HEK293 (cell line): ENCODE results near the gene CRYBB1.
A peak's percentile ranks its signal among the peaks of the same experiment; 100 is the strongest.

ENCODE experiments used
- CTCF ChIA-PET: fragments of 350-600 bp; formaldehyde crosslinking; extraction: SDS; loops from one replicate; lab custom pipeline; 2021; ENCODE audit warnings: antibody characterized with exemption; lab: Yijun Ruan, JAX
- POLR2A ChIA-PET: fragments of 300-600 bp; formaldehyde crosslinking; extraction: SDS; loops from one replicate; lab custom pipeline; 2020; ENCODE audit warnings: antibody characterized with exemption, inconsistent platforms; lab: Yijun Ruan, JAX
- H3K27ac ChIP-seq: fragments of 200-500 bp; sonication (Bioruptor generic); 2 replicates; pipeline ENCODE4 v1.5.1; 2014; ENCODE audit warnings: low read depth, low read length, control low read depth, inconsistent platforms; ENCODE audit errors: extremely low read depth
- H3K36me3 ChIP-seq, 2 experiments: fragments of 200-500 bp in 1 of 2; sonication (Bioruptor generic) in 1 of 2; 1 replicate in 1 of 2; 2 replicates in 1 of 2; pipeline ENCODE4 v1.5.1; 2014 to 2017; ENCODE audit warnings: inconsistent platforms in 2 of 2, low read length in 2 of 2; ENCODE audit not compliant: control insufficient read depth in 2 of 2, insufficient read depth in 1 of 2
- H3K4me1 ChIP-seq: fragments of 200-500 bp; sonication (Bioruptor generic); 2 replicates; pipeline ENCODE4 v1.5.1; 2014; ENCODE audit warnings: mild to moderate bottlenecking, low read length, inconsistent platforms; ENCODE audit not compliant: control insufficient read depth, insufficient read depth
- H3K4me3 ChIP-seq: 2 replicates; pipeline ENCODE4 v1.5.1; 2011; ENCODE audit warnings: low read depth, mild to moderate bottlenecking, control low read depth, low read length, moderate library complexity
- H3K9me3 ChIP-seq: fragments of 200-500 bp; sonication (Bioruptor generic); 2 replicates; pipeline ENCODE4 v1.5.1; 2014; ENCODE audit warnings: low read depth, low read length, inconsistent platforms; ENCODE audit not compliant: control insufficient read depth, insufficient read depth
- GFI1B ChIP-seq: fragments of 450-650 bp; formaldehyde crosslinking; IDR thresholded peaks from 2 replicates; pipeline ENCODE4 v1.5.1; 2016; ENCODE audit warnings: missing biosample characterization, missing genetic modification characterization
- GLIS2 ChIP-seq: fragments of 450-650 bp; formaldehyde crosslinking; IDR thresholded peaks from 2 replicates; pipeline ENCODE4 v1.5.1; 2016; ENCODE audit warnings: missing biosample characterization, missing genetic modification characterization
- OSR2 ChIP-seq: fragments of 450-650 bp; formaldehyde crosslinking; IDR thresholded peaks from 2 replicates; pipeline ENCODE4 v1.5.1; 2016; ENCODE audit warnings: missing biosample characterization, missing genetic modification characterization
- PRDM10 ChIP-seq: fragments of 450-650 bp; formaldehyde crosslinking; IDR thresholded peaks from 2 replicates; pipeline ENCODE4 v1.5.1; 2016; ENCODE audit warnings: missing biosample characterization, missing genetic modification characterization
- YY1 ChIP-seq: fragments of 450-650 bp; formaldehyde crosslinking; IDR thresholded peaks from 2 replicates; pipeline ENCODE4 v1.5.1; 2018; ENCODE audit warnings: missing biosample characterization, missing genetic modification characterization
- ZNF121 ChIP-seq: fragments of 450-650 bp; formaldehyde crosslinking; IDR thresholded peaks from 2 replicates; pipeline ENCODE4 v1.5.1; 2016; ENCODE audit warnings: missing biosample characterization, missing genetic modification characterization
- ZNF140 ChIP-seq: fragments of 450-650 bp; formaldehyde crosslinking; IDR thresholded peaks from 2 replicates; pipeline ENCODE4 v1.5.1; 2016; ENCODE audit warnings: missing biosample characterization, missing genetic modification characterization
- ZNF169 ChIP-seq: fragments of 450-650 bp; formaldehyde crosslinking; IDR thresholded peaks from 2 replicates; pipeline ENCODE4 v1.5.1; 2016; ENCODE audit warnings: missing biosample characterization, missing genetic modification characterization
- ZNF248 ChIP-seq: fragments of 450-650 bp; formaldehyde crosslinking; IDR thresholded peaks from 2 replicates; pipeline ENCODE4 v1.5.1; 2017; ENCODE audit warnings: missing biosample characterization, missing genetic modification characterization
- ZNF335 ChIP-seq: fragments of 450-650 bp; formaldehyde crosslinking; conservative IDR thresholded peaks from 2 replicates; pipeline ENCODE4 v1.5.1; 2016; ENCODE audit warnings: missing biosample characterization, missing genetic modification characterization
- ZNF366 ChIP-seq: fragments of 450-650 bp; formaldehyde crosslinking; conservative IDR thresholded peaks from 2 replicates; pipeline ENCODE4 v1.5.1; 2016; ENCODE audit warnings: missing biosample characterization, missing genetic modification characterization
- ZNF548 ChIP-seq: fragments of 450-650 bp; formaldehyde crosslinking; IDR thresholded peaks from 2 replicates; pipeline ENCODE4 v1.5.1; 2016; ENCODE audit warnings: missing biosample characterization, missing genetic modification characterization
- ZNF560 ChIP-seq: fragments of 450-650 bp; formaldehyde crosslinking; IDR thresholded peaks from 2 replicates; pipeline ENCODE4 v1.5.1; 2017; ENCODE audit warnings: missing biosample characterization, missing genetic modification characterization, borderline replicate concordance
- ZNF596 ChIP-seq: fragments of 450-650 bp; IDR thresholded peaks from 2 replicates; pipeline ENCODE4 v1.5.0; 2018; ENCODE audit warnings: missing biosample characterization, mild to moderate bottlenecking, missing genetic modification characterization, moderate library complexity
- ZNF660 ChIP-seq: fragments of 450-650 bp; IDR thresholded peaks from 2 replicates; pipeline ENCODE4 v1.5.1; 2018; ENCODE audit warnings: missing biosample characterization, mild to moderate bottlenecking, missing genetic modification characterization
- ZNF791 ChIP-seq: fragments of 450-650 bp; formaldehyde crosslinking; IDR thresholded peaks from 2 replicates; pipeline ENCODE4 v1.5.1; 2016; ENCODE audit warnings: missing biosample characterization, missing genetic modification characterization
- ZSCAN16 ChIP-seq: fragments of 450-650 bp; formaldehyde crosslinking; IDR thresholded peaks from 2 replicates; pipeline ENCODE4 v1.5.1; 2016; ENCODE audit warnings: missing biosample characterization, missing genetic modification characterization
- ZSCAN30 ChIP-seq: fragments of 450-650 bp; IDR thresholded peaks from 2 replicates; pipeline ENCODE4 v1.5.1; 2018; ENCODE audit warnings: missing biosample characterization, mild to moderate bottlenecking, missing genetic modification characterization, moderate library complexity
- TF ChIP-seq, protein P1 (sequence below): fragments of 450-650 bp; formaldehyde crosslinking; IDR thresholded peaks from 2 replicates; pipeline ENCODE4 v1.5.1; 2016; ENCODE audit warnings: missing biosample characterization, missing genetic modification characterization

Gene CRYBB1

DNA sequence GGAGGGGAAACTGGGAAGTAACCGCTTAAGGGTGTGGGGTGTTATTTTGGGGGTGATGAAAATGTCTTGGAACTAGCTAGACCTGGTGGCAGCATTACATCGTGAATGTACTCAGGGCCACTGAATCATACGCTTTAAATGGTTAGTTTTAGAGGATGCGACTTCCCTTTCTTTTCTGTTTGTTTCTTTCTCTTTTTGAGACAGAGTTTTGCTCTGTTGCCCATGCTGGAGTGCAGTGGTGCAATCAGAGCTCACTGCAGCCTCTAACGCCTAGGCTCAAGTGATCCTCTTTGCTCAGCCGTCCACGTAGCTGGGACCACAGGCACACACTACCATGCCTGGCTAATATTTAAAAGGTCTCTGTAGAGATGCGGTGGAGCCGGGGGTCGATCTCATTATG, 34.0 kb upstream of the CRYBB1 start:
- Histone ChIP-seq H3K4me1 (no peaks in the 10 kb centered on the region; the same call in 1 of the 2 replicates), H3K27ac (no peak overlapping the region), H3K36me3 (no peaks in the 10 kb centered on the region), H3K4me3 (no peak overlapping the region), H3K9me3 (no peaks in the 10 kb centered on the region)
- ChIA-PET CTCF (interaction anchor here (0.8 to 1.5 kb wide), 2 partner anchors 12 to 254 kb away, joined by 4 to 8 read pairs; no protein-coding TSS in a partner anchor), POLR2A (no interaction called here)
- no peak for TF ChIP-seq GFI1B
- TF ChIP-seq ZNF140 (tag by site-specific recombination), result no peak
- TF ChIP-seq YY1 (tag by site-specific recombination), result no peak

- ChIA-PET CTCF (interaction anchor here (0.5 to 1.5 kb wide), 5 partner anchors 10 to 479 kb away, joined by 3 to 8 read pairs (median 5); no protein-coding TSS in a partner anchor), POLR2A (interaction anchor here (0.7 kb wide), 1 partner anchor 289 kb away, joined by 4 read pairs; no protein-coding TSS in a partner anchor)
Measured at GRCh38 chr22:26650722-26651421, 33.0 kb upstream of the CRYBB1 start.

GRCh38 chr22:26648528-26649388, 30.9 kb upstream of the CRYBB1 start:
- H3K4me3 ChIP-seq, result no peak overlapping the region
- H3K4me1 ChIP-seq, result no peaks in the 10 kb centered on the region
- H3K27ac ChIP-seq, result no peak overlapping the region
- ChIA-PET CTCF (no interaction called here), POLR2A (no interaction called here)
- no peaks in the 10 kb centered on the region for H3K36me3 ChIP-seq
- TF ChIP-seq ZNF596 (tag by site-specific recombination) (peak; percentile 92), ZNF366 (tag by site-specific recombination) (0 out of 2 replicates have a peak, but pooled peaks have one; percentile 12), ZNF560 (no peak)
- no peaks in the 10 kb centered on the region for H3K9me3 ChIP-seq

More at GRCh38 chr22:26650722-26651421, 33.0 kb upstream of the CRYBB1 start:
- TF ChIP-seq ZNF660 (tag by site-specific recombination) (no peak), ZNF121 (no peak), PRDM10 (peak; percentile 53; the same call in 1 of the 2 replicates), ZNF548 (tag by site-specific recombination) (no peak), ZSCAN30 (tag by site-specific recombination) (no peak)
- H3K4me3 ChIP-seq, result no peak overlapping the region
- no peaks in the 10 kb centered on the region for H3K36me3 ChIP-seq
- H3K9me3 ChIP-seq, result no peaks in the 10 kb centered on the region
- H3K4me1 ChIP-seq, result no peaks in the 10 kb centered on the region
- no peak overlapping the region for H3K27ac ChIP-seq

DNA sequence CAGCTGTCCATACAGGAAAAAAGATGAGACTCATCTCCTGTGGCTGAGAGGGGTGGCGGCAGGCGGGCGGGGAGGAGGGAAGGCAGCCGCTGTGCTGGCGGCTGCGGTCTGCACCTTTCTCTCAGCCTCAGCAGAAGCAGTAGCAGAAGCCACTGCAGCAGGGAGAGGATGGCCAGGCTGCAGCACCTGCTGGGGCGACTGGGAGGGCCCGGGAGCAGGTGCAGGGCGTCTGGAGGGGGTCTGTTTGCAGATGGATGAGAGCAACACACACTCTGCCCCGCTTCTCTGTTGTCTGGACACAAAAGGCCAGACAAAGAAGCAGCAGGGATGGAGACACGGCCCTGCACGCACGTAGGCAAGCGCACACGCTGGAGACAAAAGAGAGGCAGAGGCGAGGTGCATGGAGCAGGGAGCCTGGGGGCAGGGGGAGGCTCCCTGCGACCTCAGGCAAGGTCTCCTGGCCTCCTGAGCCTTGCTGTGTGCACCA, 30.2 kb upstream of the CRYBB1 start:
- Histone ChIP-seq H3K36me3 (no peaks in the 10 kb centered on the region), H3K4me3 (no peak overlapping the region), H3K27ac (no peak overlapping the region), H3K4me1 (no peaks in the 10 kb centered on the region), H3K9me3 (no peaks in the 10 kb centered on the region)
- CTCF ChIA-PET, result interaction anchor here (0.7 kb wide), 1 partner anchor 807 kb away, joined by 3 read pairs; no protein-coding TSS in a partner anchor
- POLR2A ChIA-PET, result no interaction called here
- TF ChIP-seq ZNF335 (tag by site-specific recombination) (no peak), GLIS2 (tag by site-specific recombination) (no peak), OSR2 (peak; percentile 47; the same call in 1 of the 2 replicates), ZSCAN16 (tag by site-specific recombination) (no peak), ZNF248 (tag by site-specific recombination) (no peak), ZNF791 (no peak), ZNF169 (no peak)
- TF ChIP-seq, protein P1, sequence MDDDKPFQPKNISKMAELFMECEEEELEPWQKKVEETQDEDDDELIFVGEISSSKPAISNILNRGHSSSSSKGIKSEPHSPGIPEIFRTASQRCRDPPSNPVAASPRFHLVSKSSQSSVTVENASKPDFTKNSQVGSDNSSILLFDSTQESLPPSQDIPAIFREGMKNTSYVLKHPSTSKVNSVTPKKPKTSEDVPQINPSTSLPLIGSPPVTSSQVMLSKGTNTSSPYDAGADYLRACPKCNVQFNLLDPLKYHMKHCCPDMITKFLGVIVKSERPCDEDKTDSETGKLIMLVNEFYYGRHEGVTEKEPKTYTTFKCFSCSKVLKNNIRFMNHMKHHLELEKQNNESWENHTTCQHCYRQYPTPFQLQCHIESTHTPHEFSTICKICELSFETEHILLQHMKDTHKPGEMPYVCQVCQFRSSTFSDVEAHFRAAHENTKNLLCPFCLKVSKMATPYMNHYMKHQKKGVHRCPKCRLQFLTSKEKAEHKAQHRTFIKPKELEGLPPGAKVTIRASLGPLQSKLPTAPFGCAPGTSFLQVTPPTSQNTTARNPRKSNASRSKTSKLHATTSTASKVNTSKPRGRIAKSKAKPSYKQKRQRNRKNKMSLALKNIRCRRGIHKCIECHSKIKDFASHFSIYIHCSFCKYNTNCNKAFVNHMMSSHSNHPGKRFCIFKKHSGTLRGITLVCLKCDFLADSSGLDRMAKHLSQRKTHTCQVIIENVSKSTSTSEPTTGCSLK, result no peak
